GM06990 (cell line): Measurements from ENCODE around the gene C1S.

Source experiments
- DNase-seq: peaks from one replicate; pipeline ENCODE4 v3.0.0-alpha.2; 2011; ENCODE audit not compliant: insufficient read length; ENCODE audit errors: extremely low read depth
- H3K27me3 ChIP-seq: replicated peaks from 2 replicates; pipeline ENCODE4 v1.6.0; 2011; ENCODE audit warnings: low read length; ENCODE audit not compliant: control insufficient read depth, insufficient read depth
- H3K36me3 ChIP-seq: 2 replicates; pipeline ENCODE4 v1.5.1; 2011; ENCODE audit warnings: low read length; ENCODE audit not compliant: control insufficient read depth, insufficient read depth
- H3K4me3 ChIP-seq: replicated peaks from 2 replicates; pipeline ENCODE4 v1.5.1; 2011; ENCODE audit warnings: low read depth, mild to moderate bottlenecking, control low read depth, low read length
- CTCF ChIP-seq: IDR thresholded peaks from 2 replicates; pipeline ENCODE4 v1.5.1; 2011; ENCODE audit warnings: low read length, control low read depth, mild to moderate bottlenecking, inconsistent platforms; ENCODE audit not compliant: insufficient read depth, poor library complexity, severe bottlenecking

Gene C1S

GRCh38 chr12:7061596-7061995, 1.1 kb downstream of the C1S start:
- no peak for TF ChIP-seq CTCF
- no peaks in the 10 kb centered on the region for H3K27me3 ChIP-seq
- no peak for DNase-seq
- no peaks in the 10 kb centered on the region for H3K36me3 ChIP-seq
- no peak overlapping the region for H3K4me3 ChIP-seq

GRCh38 chr12:7064516-7064915, 4.0 kb downstream of the C1S start:
- Histone ChIP-seq H3K27me3 (no peaks in the 10 kb centered on the region; the same call in 1 of the 2 replicates), H3K36me3 (no peaks in the 10 kb centered on the region), H3K4me3 (no peak overlapping the region)
- no peak for TF ChIP-seq CTCF
- DNase-seq = no peak

- no peaks in the 10 kb centered on the region for H3K36me3 ChIP-seq
- TF ChIP-seq CTCF = no peak
- H3K4me3 ChIP-seq = no peak overlapping the region
- no peaks in the 10 kb centered on the region; the same call in 1 of the 2 replicates for H3K27me3 ChIP-seq
- no peak for DNase-seq
These were observed 4.6 kb downstream of the C1S start for GRCh38 chr12:7065073-7065623.

- no peak for TF ChIP-seq CTCF
- DNase-seq = no peak
- no peaks in the 10 kb centered on the region for H3K36me3 ChIP-seq
- H3K4me3 ChIP-seq = no peak overlapping the region
- no peaks in the 10 kb centered on the region; the same call in 1 of the 2 replicates for H3K27me3 ChIP-seq
These were observed 6.1 kb downstream of the C1S start for GRCh38 chr12:7066596-7066995.

GRCh38 chr12:7067096-7067495, 6.6 kb downstream of the C1S start:
- H3K27me3 ChIP-seq = no peaks in the 10 kb centered on the region; the same call in 1 of the 2 replicates
- H3K36me3 ChIP-seq = no peaks in the 10 kb centered on the region
- no peak for TF ChIP-seq CTCF
- no peak overlapping the region for H3K4me3 ChIP-seq
- DNase-seq = no peak
